ENCODE measurements around the gene RPL19.

DNA sequence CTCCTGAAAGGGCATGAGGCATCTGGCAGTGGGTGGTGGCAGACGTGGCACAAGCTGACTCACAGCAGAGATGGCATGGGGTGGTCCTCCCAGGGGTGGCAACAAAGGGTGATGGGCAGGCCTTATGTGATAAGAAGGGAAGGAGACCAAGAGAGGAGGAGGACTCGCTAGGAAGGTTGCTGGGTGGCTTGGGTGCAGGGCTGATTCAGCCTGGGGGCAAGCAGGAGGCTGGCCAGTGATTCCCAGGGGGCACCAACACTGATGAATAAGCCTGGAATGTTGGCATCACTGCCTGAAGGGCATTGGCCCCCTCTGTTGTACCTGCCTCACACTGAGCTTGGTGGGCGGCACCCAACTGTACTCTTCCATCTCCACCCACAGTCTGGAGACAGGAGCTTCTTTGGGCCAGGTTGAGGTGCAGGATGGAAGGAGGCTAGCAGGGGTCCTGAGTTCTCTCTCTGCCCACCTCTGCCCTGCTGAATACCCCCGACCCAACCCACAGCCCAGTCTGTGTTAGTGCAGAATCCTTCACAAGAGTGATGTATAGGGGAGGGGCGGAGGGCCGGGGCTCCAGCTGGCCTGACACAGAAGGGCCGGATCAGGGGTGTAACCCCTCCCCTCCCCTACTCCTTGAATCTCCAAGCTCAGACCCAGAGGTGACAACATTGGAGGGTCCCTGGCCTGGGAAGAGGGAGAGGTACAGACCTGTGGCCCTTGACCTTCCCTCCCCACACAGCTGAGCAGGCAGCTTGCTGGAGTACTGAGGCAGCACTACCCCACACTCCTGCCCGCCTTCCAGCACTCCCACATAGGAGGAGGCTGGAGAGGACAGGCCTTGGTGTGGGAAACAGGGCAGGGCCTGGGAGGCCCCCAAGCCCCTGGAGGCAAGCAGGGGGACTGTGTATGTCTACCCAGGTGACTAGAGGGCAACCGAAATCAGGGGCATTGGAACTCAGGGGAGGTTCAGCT lies 23.1 kb downstream of the RPL19 start:
- TF ChIP-seq CTCF (IDR thresholded peaks at IDR 0.05) (no peak), POLR2AphosphoS5 (IDR thresholded peaks at IDR 0.05) (no peak)
